PC-3 (cell line): Measurements from ENCODE around the gene CHRDL2.

Experiments
- EZH2phosphoT487 ChIP-seq: fragments of 300-600 bp; sonication (generic); IDR thresholded peaks from 2 replicates; pipeline ENCODE4 v1.6.1; 2018; ENCODE audit warnings: mild to moderate bottlenecking, antibody characterized with exemption, low read length, borderline replicate concordance
- TF ChIP-seq, protein P1 (sequence below): fragments of 300-600 bp; sonication (generic); conservative IDR thresholded peaks from 2 replicates; pipeline ENCODE4 v1.5.1; 2017; ENCODE audit warnings: antibody characterized with exemption, low read depth, mild to moderate bottlenecking, low read length

DNA sequence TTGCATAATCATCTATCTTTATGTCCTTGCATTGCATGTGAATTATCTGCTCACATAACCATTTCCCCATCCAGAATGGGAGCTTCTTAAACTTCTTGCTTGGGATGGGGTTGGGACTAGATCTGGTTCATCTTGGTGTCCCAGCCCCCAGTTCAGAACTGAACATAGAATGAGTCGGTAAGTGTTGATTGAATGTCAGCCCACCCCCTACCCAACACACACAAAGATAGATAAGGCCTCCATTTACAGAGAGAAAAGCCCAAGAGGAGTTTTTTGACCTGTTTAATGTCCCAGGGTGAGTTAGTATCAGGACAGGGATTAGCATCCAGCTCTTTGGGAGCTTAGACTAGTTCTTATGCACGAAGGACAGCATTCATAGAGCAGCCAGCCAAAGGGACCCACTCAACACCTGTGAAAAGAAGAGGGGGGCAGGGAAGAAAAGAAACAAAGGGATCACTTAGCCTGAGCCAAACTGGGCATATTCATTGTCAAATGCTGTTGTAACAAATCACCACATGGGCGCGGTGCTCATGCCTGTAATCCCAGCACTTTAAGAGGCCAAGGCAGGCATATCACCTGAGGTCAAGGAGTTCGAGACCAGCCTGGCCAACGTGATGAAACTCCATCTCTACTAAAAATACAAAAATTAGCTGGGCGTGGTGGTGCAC lies 57.4 kb downstream of the CHRDL2 start:
- TF ChIP-seq, protein P1, sequence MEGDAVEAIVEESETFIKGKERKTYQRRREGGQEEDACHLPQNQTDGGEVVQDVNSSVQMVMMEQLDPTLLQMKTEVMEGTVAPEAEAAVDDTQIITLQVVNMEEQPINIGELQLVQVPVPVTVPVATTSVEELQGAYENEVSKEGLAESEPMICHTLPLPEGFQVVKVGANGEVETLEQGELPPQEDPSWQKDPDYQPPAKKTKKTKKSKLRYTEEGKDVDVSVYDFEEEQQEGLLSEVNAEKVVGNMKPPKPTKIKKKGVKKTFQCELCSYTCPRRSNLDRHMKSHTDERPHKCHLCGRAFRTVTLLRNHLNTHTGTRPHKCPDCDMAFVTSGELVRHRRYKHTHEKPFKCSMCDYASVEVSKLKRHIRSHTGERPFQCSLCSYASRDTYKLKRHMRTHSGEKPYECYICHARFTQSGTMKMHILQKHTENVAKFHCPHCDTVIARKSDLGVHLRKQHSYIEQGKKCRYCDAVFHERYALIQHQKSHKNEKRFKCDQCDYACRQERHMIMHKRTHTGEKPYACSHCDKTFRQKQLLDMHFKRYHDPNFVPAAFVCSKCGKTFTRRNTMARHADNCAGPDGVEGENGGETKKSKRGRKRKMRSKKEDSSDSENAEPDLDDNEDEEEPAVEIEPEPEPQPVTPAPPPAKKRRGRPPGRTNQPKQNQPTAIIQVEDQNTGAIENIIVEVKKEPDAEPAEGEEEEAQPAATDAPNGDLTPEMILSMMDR: no peak
- no peak for TF ChIP-seq EZH2phosphoT487
